ENCODE results near the gene TRDN. TPM values are rescaled to one million over a fixed set of nuclear protein-coding genes. Genes with fewer than 3 reads are reported as not detected.

TRDN gene
- total RNA-seq, 1 experiment from 2014 or later = 10.4 TPM

GRCh38 chr6:123565529-123565928 lies 71.2 kb downstream of the TRDN start:
- no peaks in the 10 kb centered on the region for H3K9me3 ChIP-seq (ENCODE audit: control insufficient read depth, low read depth, low read length)
- no peak overlapping the region for H4K91ac ChIP-seq (ENCODE audit: insufficient read length, low read depth, low read length)
- H4K5ac ChIP-seq (ENCODE audit: insufficient read length, low read depth, low read length) = no peak overlapping the region
- WGBS (ENCODE audit: extremely low coverage, insufficient read length, low lambda C conversion rate) = no CpG with 5 or more reads among the region's 10 CpGs
- peaks cover 7% of the 10 kb centered on the region for H3K4me1 ChIP-seq (ENCODE audit: insufficient read depth, low read length)
- H3K4me2 ChIP-seq (ENCODE audit: insufficient read depth, insufficient read length, low read length) = no peak overlapping the region
- H3K14ac ChIP-seq (ENCODE audit: insufficient read depth, low read length) = 0 out of 2 replicates have a peak overlapping the region, but pooled peaks have one; percentile 21
- peak overlapping the region in 1 of 3 experiments; percentile 58; a peak in 1 of 7 replicates for H3K27ac Mint-ChIP-seq
- peaks cover 22 to 51% of the 10 kb centered on the region in 2 experiments for H3K4me1 Mint-ChIP-seq
- no peak overlapping the region for H3T11ph ChIP-seq (ENCODE audit: low read length)
- no peaks in the 10 kb centered on the region for H3K27me3 Mint-ChIP-seq (ENCODE audit: low read depth)
- no peak overlapping the region for H2BK5ac ChIP-seq (ENCODE audit: insufficient read length, low read length)
- no peaks in the 10 kb centered on the region for H3K23me2 ChIP-seq (ENCODE audit: insufficient read length, low read depth, low read length, poor library complexity, severe bottlenecking)
- H3K4me3 Mint-ChIP-seq = no peak overlapping the region
- H4K8ac ChIP-seq (replicated peaks; ENCODE audit: insufficient read length, low read depth, low read length) = no peak overlapping the region
- TF ChIP-seq CTCF (conservative IDR thresholded peaks at IDR 0.05) = no peak
- no peak overlapping the region for H3K9ac ChIP-seq (ENCODE audit: extremely low read depth, insufficient read length, low read length)
- H3K18ac ChIP-seq (ENCODE audit: insufficient read length, low read depth, low read length) = peak overlapping the region; percentile 17
- H3K27ac ChIP-seq (ENCODE audit: insufficient read length, low read depth, low read length) = no peak overlapping the region
- no peak overlapping the region for H3K23ac ChIP-seq (ENCODE audit: insufficient read length, low read depth, low read length)
- no peak for DNase-seq
- no peak overlapping the region for H2BK20ac ChIP-seq (ENCODE audit: low read depth, low read length, poor library complexity, severe bottlenecking)
- H3K79me2 ChIP-seq (ENCODE audit: insufficient read depth, low read length) = no peaks in the 10 kb centered on the region
- H3K27me3 ChIP-seq (ENCODE audit: insufficient read depth, low read length) = no peaks in the 10 kb centered on the region
- no peak overlapping the region for H2BK120ac ChIP-seq (ENCODE audit: low read depth, low read length, poor library complexity, severe bottlenecking)
- no peak overlapping the region for H2AFZ ChIP-seq (ENCODE audit: low read length)
- peaks cover 3% of the 10 kb centered on the region in 2 experiments; a peak in 2 of 5 replicates for H3K9me3 Mint-ChIP-seq
- no peak overlapping the region for H3K56ac ChIP-seq (ENCODE audit: insufficient read length, low read depth, low read length)
- no peaks in the 10 kb centered on the region for H4K20me1 ChIP-seq (ENCODE audit: control insufficient read depth, insufficient read depth, insufficient read length)
- H3K4ac ChIP-seq (ENCODE audit: low read depth, low read length) = no peak overlapping the region
- H3K36me3 Mint-ChIP-seq (ENCODE audit: insufficient read depth in 1 of 3, low read depth in 3 of 3) = peaks cover 5 to 9% (median 9%) of the 10 kb centered on the region in 3 experiments; a peak in 4 of 7 replicates
- no peak overlapping the region for H2BK15ac ChIP-seq (ENCODE audit: low read depth, low read length)
- H2AK5ac ChIP-seq (ENCODE audit: insufficient read length, low read length) = no peak overlapping the region
- no peak overlapping the region for H2BK12ac ChIP-seq (ENCODE audit: insufficient read length, low read depth, low read length)
- no peaks in the 10 kb centered on the region for H3K79me1 ChIP-seq (ENCODE audit: insufficient read depth, low read depth, low read length, poor library complexity, severe bottlenecking)
